Measurements from ENCODE around the gene IFNB1.

Gene IFNB1

GRCh38 chr9:21077781-21078180 is at the start of gene IFNB1:
Gene IFNB1 (minus strand): TSS chr9:21077942. CDS start chr9:21077869, 73 bp downstream.
- DNase-seq (ENCODE audit: low read depth) = no peak

GRCh38 chr9:21121595-21122251 is 44.0 kb upstream of the IFNB1 start:
- no peak for DNase-seq (ENCODE audit: low read depth)

- DNase-seq (ENCODE audit: low read depth) = no peak
Observed at GRCh38 chr9:21121079-21121478, 43.3 kb upstream of the IFNB1 start.

- no peak for DNase-seq (ENCODE audit: low read depth)
Observed at GRCh38 chr9:21119093-21119770, 41.5 kb upstream of the IFNB1 start.

DNA sequence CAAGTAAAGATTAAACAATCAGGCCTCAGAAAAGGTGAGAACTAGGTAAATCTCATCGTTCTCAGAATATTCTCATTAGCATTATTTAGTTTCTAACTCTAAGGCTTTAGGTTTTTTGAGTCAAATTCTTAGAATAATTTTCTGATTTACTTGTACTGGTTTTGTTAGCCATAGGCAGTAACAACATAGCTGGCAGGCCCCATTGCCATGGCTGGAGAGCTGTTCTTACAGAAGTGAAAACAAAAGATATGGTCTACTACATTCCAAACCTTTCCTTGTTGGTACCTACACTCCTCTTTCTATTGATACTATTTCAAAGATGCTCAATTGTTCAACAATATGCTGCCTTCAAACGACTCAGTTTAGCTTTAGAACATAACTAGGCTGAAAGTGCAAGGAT is 36.6 kb upstream of the IFNB1 start:
- no peak for DNase-seq (ENCODE audit: low read depth)

DNA sequence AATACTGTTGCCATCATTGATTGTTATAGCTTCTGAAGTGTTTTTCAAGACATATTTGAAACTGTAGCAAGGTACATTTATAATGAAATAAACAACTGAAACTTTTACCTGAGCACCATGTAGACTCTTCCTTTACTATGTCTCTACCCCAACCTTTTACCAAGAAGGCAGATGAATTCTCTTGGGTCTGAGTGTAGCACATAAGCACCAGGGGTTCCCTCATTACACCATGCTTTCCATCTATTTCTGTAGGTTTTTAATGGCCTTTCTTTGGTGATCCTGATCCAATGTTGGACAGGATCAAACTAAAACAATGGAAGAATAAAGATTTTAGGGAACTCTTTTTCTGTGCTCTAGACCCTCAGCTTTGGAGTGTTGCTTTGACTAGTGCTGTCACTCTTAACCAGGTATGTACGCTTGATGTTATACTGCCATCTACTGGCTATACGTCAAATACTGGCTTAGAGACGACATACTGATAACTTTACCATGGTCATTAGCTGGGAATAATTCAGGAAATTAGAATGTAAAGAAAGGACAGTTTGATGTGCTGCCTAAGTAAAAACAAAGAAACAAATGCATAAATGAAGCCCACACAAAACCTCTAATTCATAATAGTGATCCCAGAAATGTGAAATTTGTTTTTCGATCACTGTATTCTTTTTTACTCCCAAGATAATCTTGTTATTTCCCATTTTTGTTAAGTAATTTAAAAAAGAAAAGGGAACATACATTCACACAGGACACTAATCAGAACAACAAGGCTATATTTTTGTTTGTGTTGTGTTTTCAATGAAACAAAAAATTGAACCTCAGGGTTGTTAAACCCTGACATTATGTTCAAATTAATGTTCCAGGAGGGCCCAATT is 33.2 kb upstream of the IFNB1 start:
- peak; percentile 26 for DNase-seq (ENCODE audit: low read depth)

DNA sequence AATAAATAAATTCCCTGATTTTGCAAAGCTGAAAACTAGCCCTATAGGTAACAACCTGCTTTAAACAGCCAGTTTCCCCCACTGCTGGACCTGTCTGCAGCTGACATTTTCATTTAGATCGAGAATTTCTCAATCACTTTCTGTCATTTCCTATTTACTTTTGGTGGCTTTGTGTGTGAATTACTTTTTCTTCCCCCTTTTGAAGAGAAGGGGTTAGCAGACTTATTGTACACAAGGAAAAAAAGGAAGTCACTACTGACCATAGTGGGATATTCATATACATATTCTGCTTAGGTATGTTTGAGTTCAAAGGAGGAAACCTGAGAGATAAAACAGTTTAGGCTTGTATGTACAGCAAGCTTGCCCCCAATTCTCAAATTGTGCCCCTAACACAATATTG is 27.0 kb upstream of the IFNB1 start:
- DNase-seq (ENCODE audit: low read depth) = no peak

- DNase-seq (ENCODE audit: low read depth) = peak; percentile 21
Observed at GRCh38 chr9:21102305-21102704, 24.6 kb upstream of the IFNB1 start.

- no peak for DNase-seq (ENCODE audit: low read depth)
Observed at GRCh38 chr9:21097817-21098216, 20.1 kb upstream of the IFNB1 start.

- DNase-seq (ENCODE audit: low read depth) = no peak
Observed at GRCh38 chr9:21096901-21097255, 19.1 kb upstream of the IFNB1 start.

DNA sequence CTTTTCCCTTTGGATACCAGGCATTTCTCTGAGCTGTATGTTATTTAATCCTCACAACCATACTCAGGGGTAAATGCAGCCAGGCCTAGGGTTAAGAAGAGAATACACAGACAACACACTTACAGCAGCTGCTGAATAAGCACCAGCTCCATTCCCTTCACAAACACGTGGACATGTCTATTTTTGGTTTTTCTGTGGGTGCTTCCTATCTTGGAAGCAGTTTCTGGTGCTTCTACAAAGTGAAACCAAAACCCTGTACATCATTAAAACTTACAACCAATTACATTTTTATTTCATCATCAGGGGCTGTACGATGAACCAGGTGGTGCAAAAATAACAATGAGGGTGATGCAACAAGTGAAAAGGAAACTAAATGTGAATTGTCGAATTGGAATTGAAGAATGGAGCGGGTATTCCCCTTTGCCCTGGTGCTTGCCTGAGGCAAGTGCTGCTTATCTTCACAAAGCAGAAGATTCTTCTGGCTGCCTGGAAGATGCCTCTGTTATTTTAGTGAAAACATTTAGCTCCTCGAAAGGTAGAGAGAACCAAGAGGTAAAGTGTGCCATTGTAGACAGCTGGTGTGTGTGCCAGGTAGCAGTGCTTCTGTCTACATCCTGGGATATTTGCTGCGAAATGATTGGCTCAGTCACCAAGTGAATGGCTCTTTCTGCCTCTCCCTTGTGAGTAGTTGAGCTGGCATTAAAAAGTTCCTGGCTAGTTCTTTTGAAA is 18.6 kb upstream of the IFNB1 start:
- peak; percentile 24 for DNase-seq (ENCODE audit: low read depth)

- DNase-seq (ENCODE audit: low read depth) = no peak
Observed at GRCh38 chr9:21095561-21095960, 17.8 kb upstream of the IFNB1 start.

GRCh38 chr9:21086538-21086937 is 8.8 kb upstream of the IFNB1 start:
- no peak for DNase-seq (ENCODE audit: low read depth)

- no peak for DNase-seq (ENCODE audit: low read depth)
Observed at GRCh38 chr9:21085005-21085404, 7.3 kb upstream of the IFNB1 start.

GRCh38 chr9:21084242-21084850 is 6.6 kb upstream of the IFNB1 start:
- no peak for DNase-seq (ENCODE audit: low read depth)

DNA sequence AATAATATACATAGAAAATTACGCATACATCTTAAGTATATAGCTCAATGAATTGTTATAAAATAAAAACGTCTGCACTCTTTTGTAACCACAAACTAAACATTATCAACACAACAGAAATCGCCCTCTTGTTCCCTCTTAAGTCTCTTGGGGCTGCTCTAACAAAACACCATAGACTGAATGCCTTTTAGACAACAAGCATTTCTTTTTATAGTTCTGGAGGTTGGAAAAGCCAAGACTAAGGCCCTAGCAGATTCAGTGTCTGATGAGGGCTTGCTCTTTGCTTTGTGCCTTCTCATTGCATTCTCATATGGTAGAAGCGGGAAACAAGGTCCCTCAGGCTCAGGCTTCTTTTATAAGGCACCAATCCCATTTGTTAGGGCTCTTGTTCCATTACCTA is 4.9 kb upstream of the IFNB1 start:
- DNase-seq (ENCODE audit: low read depth) = no peak

- no peak for DNase-seq (ENCODE audit: low read depth)
Observed at GRCh38 chr9:21081999-21082398, 4.3 kb upstream of the IFNB1 start.

DNA sequence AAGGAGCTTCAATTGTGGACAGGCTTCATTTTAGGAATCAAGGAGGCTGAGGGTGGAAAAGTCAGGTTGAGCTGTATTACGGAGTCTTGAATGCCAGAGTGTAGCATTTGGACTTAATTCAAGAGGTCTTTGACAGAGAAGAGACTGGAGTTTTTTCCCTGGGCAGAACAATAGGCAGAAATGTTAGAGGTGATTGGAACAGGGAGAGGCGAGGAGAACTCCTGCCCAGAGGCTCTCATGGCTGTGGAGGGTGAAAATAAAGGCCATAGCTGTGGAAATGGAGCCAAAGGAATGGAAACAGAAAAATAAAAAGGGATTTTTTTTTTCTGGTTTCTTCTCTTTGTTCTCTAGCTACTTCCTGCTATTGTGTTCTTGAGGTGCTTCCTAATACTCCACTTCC is 3.7 kb upstream of the IFNB1 start:
- no peak for DNase-seq (ENCODE audit: low read depth)

DNA sequence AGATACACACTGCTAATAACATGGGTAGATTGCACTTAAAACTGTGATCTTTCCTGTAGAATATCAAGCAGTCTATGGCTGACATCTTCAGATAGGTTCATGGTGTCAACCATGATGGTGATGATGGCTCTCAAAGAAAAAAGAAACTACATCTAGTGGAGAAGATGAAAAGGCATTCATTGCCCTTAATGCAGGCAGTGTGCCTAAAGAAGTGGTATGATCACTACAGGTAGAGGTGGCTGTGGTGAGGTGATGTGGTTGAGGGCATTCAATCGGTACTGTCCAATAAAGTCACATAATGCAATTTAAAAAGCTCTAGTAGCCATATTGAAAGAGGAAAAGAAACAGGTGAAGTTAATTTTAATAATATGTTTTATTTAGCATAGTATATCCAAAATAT is 3.1 kb upstream of the IFNB1 start:
- DNase-seq (ENCODE audit: low read depth) = no peak

- DNase-seq (ENCODE audit: low read depth) = no peak
Observed at GRCh38 chr9:21078702-21079101, 960 bp upstream of the IFNB1 start.

GRCh38 chr9:21075484-21075883 is 2.3 kb downstream of the IFNB1 start:
- DNase-seq (ENCODE audit: low read depth) = no peak

DNA sequence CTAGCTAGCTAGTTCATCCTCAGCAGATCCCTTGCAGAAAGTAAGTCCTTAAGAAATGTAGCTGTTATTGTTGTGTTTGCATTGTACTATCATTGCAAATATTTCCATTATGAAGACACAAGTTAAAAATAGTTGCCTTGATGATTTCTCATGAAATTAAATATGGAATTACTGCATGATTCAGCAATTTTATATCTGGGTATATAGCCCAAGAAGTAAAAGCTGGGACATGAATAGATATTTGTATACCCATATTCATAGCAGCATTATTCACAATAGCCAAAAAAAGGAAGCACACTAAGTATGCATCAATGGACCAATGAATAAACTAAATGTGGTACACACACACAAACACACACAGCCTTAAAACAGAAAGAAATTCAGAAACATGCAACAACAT is 6.8 kb downstream of the IFNB1 start:
- DNase-seq (ENCODE audit: low read depth) = no peak

Measured in GM04503 (cell line).